HG03108 (cell line): Measurements from ENCODE around the gene LIMS3.
"Not testable (repeated sequence)": the region's sequence is repeated elsewhere in the genome, so short reads cannot be mapped to it uniquely, and the experiment has no call there.

Source experiments
- ATAC-seq: cut with Tn5 transposase; IDR thresholded peaks from one replicate; pipeline ENCODE4 v1.9.1; 2021; ENCODE audit warnings: moderate library complexity; ENCODE audit not compliant: unreplicated experiment

The LIMS3 gene

GRCh38 chr2:109921543-109922384 lies 23.3 kb downstream of the LIMS3 start:
- not testable (repeated sequence) for ATAC-seq

- ATAC-seq: not testable (repeated sequence)
These were observed 26.0 kb downstream of the LIMS3 start for GRCh38 chr2:109924481-109924880.

GRCh38 chr2:109927803-109928202 lies 29.3 kb downstream of the LIMS3 start:
- ATAC-seq: not testable (repeated sequence)

- not testable (repeated sequence) for ATAC-seq
These were observed 30.7 kb downstream of the LIMS3 start for GRCh38 chr2:109929222-109929621.

GRCh38 chr2:109936534-109936933 lies 38.0 kb downstream of the LIMS3 start:
- not testable (repeated sequence) for ATAC-seq

- ATAC-seq: not testable (repeated sequence)
These were observed 46.9 kb downstream of the LIMS3 start for GRCh38 chr2:109945362-109945761.

- ATAC-seq: not testable (repeated sequence)
These were observed 48.9 kb downstream of the LIMS3 start for GRCh38 chr2:109947262-109947958.

- ATAC-seq: not testable (repeated sequence)
These were observed 49.6 kb downstream of the LIMS3 start for GRCh38 chr2:109947959-109948520.

- not testable (repeated sequence) for ATAC-seq
These were observed 51.8 kb downstream of the LIMS3 start for GRCh38 chr2:109950146-109950843.

GRCh38 chr2:109963942-109964341 lies 65.5 kb downstream of the LIMS3 start:
- ATAC-seq: not testable (repeated sequence)

GRCh38 chr2:109965482-109965881 lies 67.0 kb downstream of the LIMS3 start:
- not testable (repeated sequence) for ATAC-seq

- not testable (repeated sequence) for ATAC-seq
These were observed 67.7 kb downstream of the LIMS3 start for GRCh38 chr2:109966107-109966736.

- not testable (repeated sequence) for ATAC-seq
These were observed 68.4 kb downstream of the LIMS3 start for GRCh38 chr2:109966858-109967257.

- not testable (repeated sequence) for ATAC-seq
These were observed 71.4 kb downstream of the LIMS3 start for GRCh38 chr2:109969864-109970263.

- not testable (repeated sequence) for ATAC-seq
These were observed 73.2 kb downstream of the LIMS3 start for GRCh38 chr2:109971710-109972109.
